SK-N-SH (cell line): ENCODE measurements around the gene FMN1. TPM values are rescaled to one million over a fixed set of nuclear protein-coding genes. Genes with fewer than 3 reads are reported as not detected.

Experiments used
- CTCF ChIA-PET: fragments of 300-600, 350-600 bp; formaldehyde crosslinking; extraction: SDS; loops from one replicate; lab custom pipeline; 2021; lab: Yijun Ruan, JAX
- POLR2A ChIA-PET: fragments of 350-600 bp; sonication (Branson Sonifier 250); formaldehyde crosslinking; extraction: SDS; loops from one replicate; lab custom pipeline; 2020; ENCODE audit warnings: antibody characterized with exemption, inconsistent platforms; lab: Yijun Ruan, JAX
- DNase-seq: peaks from one replicate; pipeline ENCODE4 v3.0.0; 2012
- H2AFZ ChIP-seq: fragments of 200-600 bp; sonication (generic); 2 replicates; pipeline ENCODE4 v1.8.1; 2016; ENCODE audit warnings: antibody characterized with exemption, mild to moderate bottlenecking, low read depth
- H3F3A ChIP-seq: fragments of 200-600 bp; sonication (generic); replicated peaks from 2 replicates; pipeline ENCODE3; 2016; ENCODE audit warnings: antibody characterized with exemption, mild to moderate bottlenecking; ENCODE audit not compliant: insufficient read depth
- H3K27ac ChIP-seq, 2 experiments: fragments of 200-500 bp in 1 of 2; fragments of 200-600 bp in 1 of 2; sonication (Bioruptor generic) in 1 of 2; sonication (generic), shearing (Covaris generic) in 1 of 2; 2 replicates each; pipeline versions ENCODE4 v1.5.1 to v1.6.1; 2014 to 2016; ENCODE audit warnings: low read depth in 2 of 2, inconsistent platforms in 1 of 2, low read length in 1 of 2, mild to moderate bottlenecking in 1 of 2, mixed read lengths in 1 of 2
- H3K27me3 ChIP-seq: fragments of 200-600 bp; sonication (generic), shearing (Covaris generic); 2 replicates; pipeline ENCODE4 v1.6.1; 2016; ENCODE audit warnings: mixed run types; ENCODE audit not compliant: insufficient read depth
- H3K36me3 ChIP-seq, 2 experiments: fragments of 200-500 bp in 1 of 2; fragments of 200-600 bp in 1 of 2; sonication (Bioruptor generic) in 1 of 2; sonication (generic) in 1 of 2; replicated peaks in 1 of 2; 2 replicates each; pipeline versions ENCODE3 to v1.5.1; 2014 to 2016; ENCODE audit warnings: low read length in 1 of 2, mild to moderate bottlenecking in 1 of 2; ENCODE audit not compliant: insufficient read depth in 2 of 2, control insufficient read depth in 1 of 2
- H3K4me1 ChIP-seq, 2 experiments: fragments of 200-500 bp in 1 of 2; fragments of 200-600 bp in 1 of 2; sonication (Bioruptor generic) in 1 of 2; sonication (generic), shearing (Covaris generic) in 1 of 2; 2 replicates each; pipeline versions ENCODE4 v1.5.1 to v1.6.1; 2014 to 2016; ENCODE audit warnings: low read depth in 1 of 2, low read length in 1 of 2, mixed run types in 1 of 2; ENCODE audit not compliant: insufficient read depth in 2 of 2, control insufficient read depth in 1 of 2
- H3K4me2 ChIP-seq: fragments of 200-600 bp; sonication (generic), shearing (Covaris generic); 2 replicates; pipeline ENCODE4 v1.6.1; 2017; ENCODE audit warnings: mixed run types
- H3K4me3 ChIP-seq, 2 experiments: fragments of 200-500 bp in 1 of 2; fragments of 200-600 bp in 1 of 2; sonication (Bioruptor generic) in 1 of 2; sonication (generic), shearing (Covaris generic) in 1 of 2; 2 replicates each; pipeline versions ENCODE4 v1.5.1 to v1.8.1; 2014 to 2016; ENCODE audit warnings: low read depth in 2 of 2, inconsistent platforms in 1 of 2, low read length in 1 of 2, mild to moderate bottlenecking in 1 of 2, mixed read lengths in 1 of 2, moderate library complexity in 1 of 2
- H3K79me2 ChIP-seq: fragments of 200-600 bp; sonication (generic); 2 replicates; pipeline ENCODE4 v1.8.1; 2017; ENCODE audit warnings: mild to moderate bottlenecking; ENCODE audit not compliant: insufficient read depth
- H3K9ac ChIP-seq: fragments of 200-600 bp; sonication (generic); 2 replicates; pipeline ENCODE4 v1.6.1; 2017; ENCODE audit warnings: mixed run types
- H3K9me2 ChIP-seq: fragments of 200-600 bp; sonication (generic); 2 replicates; pipeline ENCODE4 v1.6.1; 2017; ENCODE audit warnings: mixed run types
- H3K9me3 ChIP-seq: fragments of 200-600 bp; sonication (generic); 2 replicates; pipeline ENCODE4 v1.6.1; 2017; ENCODE audit warnings: mixed run types, mild to moderate bottlenecking, moderate library complexity
- H4K20me1 ChIP-seq: fragments of 200-600 bp; sonication (generic); 2 replicates; pipeline ENCODE4 v1.6.1; 2017; ENCODE audit warnings: mild to moderate bottlenecking, mixed run types; ENCODE audit not compliant: insufficient read depth
- CHD2 ChIP-seq: fragments of 150-350 bp; IDR thresholded peaks from 2 replicates; pipeline ENCODE4 v1.6.1; 2018; ENCODE audit warnings: low read length; ENCODE audit not compliant: partially characterized antibody
- ELF1 ChIP-seq: IDR thresholded peaks from 2 replicates; pipeline ENCODE4 v1.4.0; 2012
- FOXJ3 ChIP-seq: sonication (generic); formaldehyde crosslinking; IDR thresholded peaks from 2 replicates; pipeline ENCODE4 v1.5.1; 2020; ENCODE audit warnings: mild to moderate bottlenecking, missing genetic modification reagents
- FOXM1 ChIP-seq: IDR thresholded peaks from 2 replicates; pipeline ENCODE4 v1.4.0; 2012; ENCODE audit warnings: low read depth, mild to moderate bottlenecking
- GABPA ChIP-seq: IDR thresholded peaks from 2 replicates; pipeline ENCODE4 v1.4.0; 2012; ENCODE audit warnings: low read depth, mild to moderate bottlenecking
- GATA2 ChIP-seq: sonication (generic); formaldehyde crosslinking; IDR thresholded peaks from 2 replicates; pipeline ENCODE4 v1.5.0; 2020; ENCODE audit warnings: mild to moderate bottlenecking, missing genetic modification reagents
- JUND ChIP-seq: IDR thresholded peaks from 2 replicates; pipeline ENCODE4 v1.4.0; 2012
- MAX ChIP-seq: IDR thresholded peaks from 2 replicates; pipeline ENCODE4 v1.4.0; 2012; ENCODE audit warnings: low read depth
- MXI1 ChIP-seq: IDR thresholded peaks from 2 replicates; pipeline ENCODE4 v1.6.1; 2012; ENCODE audit warnings: mild to moderate bottlenecking, low read depth, low read length, improper control_type of control experiment
- NFIC ChIP-seq: IDR thresholded peaks from 2 replicates; pipeline ENCODE4 v1.4.0; 2012; ENCODE audit warnings: borderline replicate concordance
- NRF1 ChIP-seq: IDR thresholded peaks from 2 replicates; pipeline ENCODE4 v1.6.1; 2012; ENCODE audit warnings: low read depth, mild to moderate bottlenecking, low read length
- PBX3 ChIP-seq: IDR thresholded peaks from 2 replicates; pipeline ENCODE4; 2012
- RFX5 ChIP-seq: IDR thresholded peaks from 2 replicates; pipeline ENCODE4 v1.6.1; 2012; ENCODE audit warnings: mild to moderate bottlenecking, improper control_type of control experiment, low read length
- SMC3 ChIP-seq: IDR thresholded peaks from 2 replicates; pipeline ENCODE4 v1.6.1; 2012; ENCODE audit warnings: low read depth, low read length, improper control_type of control experiment
- TAF1 ChIP-seq: IDR thresholded peaks from 2 replicates; pipeline ENCODE4 v1.6.1; 2012; ENCODE audit warnings: low read depth, mild to moderate bottlenecking, low read length, moderate library complexity, borderline replicate concordance
- TCF12 ChIP-seq: IDR thresholded peaks from 2 replicates; pipeline ENCODE4 v1.4.0; 2012
- WGBS: methylation state at CpG from one replicate; pipeline ENCODE4 v1.1.6; 2017; ENCODE audit warnings: low lambda C conversion rate; 5-methylcytosine and 5-hydroxymethylcytosine counted together
- polyA plus RNA-seq, 3 experiments: library from polyadenylated mRNA; depleted of rRNA; stranded (reverse); fragments of >200 nt; gene quantifications; 2 replicates each; pipeline ENCODE4 v1.2.3, GENCODE V29; 2012
- TF ChIP-seq, protein P1 (sequence below): IDR thresholded peaks from 2 replicates; pipeline ENCODE4 v1.4.0; 2012; ENCODE audit warnings: low read depth, borderline replicate concordance
- TF ChIP-seq, protein P2 (sequence below): fragments of 200-600 bp; sonication (generic); IDR thresholded peaks from 2 replicates; pipeline ENCODE4 v1.6.1; 2017; ENCODE audit warnings: antibody characterized with exemption, mild to moderate bottlenecking, moderate library complexity

The FMN1 gene
- polyA plus RNA-seq, 1 of the 3 experiments (the other 2 are of a cell fraction) = 9.1 TPM

GRCh38 chr15:33016405-33017024 is 178.0 kb downstream of the FMN1 start:
- no peak overlapping the region for H2AFZ ChIP-seq
- H3K4me3 ChIP-seq = no peak overlapping the region
- no peaks in the 10 kb centered on the region for H3K9me2 ChIP-seq
- H3K4me1 ChIP-seq = peaks cover 0 to 7% of the 10 kb centered on the region in 2 experiments; a peak in 1 of 4 replicates
- peaks cover 31% of the 10 kb centered on the region for H3F3A ChIP-seq
- ChIA-PET CTCF (interaction anchor here (0.6 to 1.0 kb wide), 3 partner anchors 116 to 424 kb away, joined by 3 to 5 read pairs (median 3); no protein-coding TSS in a partner anchor), POLR2A (no interaction called here)
- H3K9me3 ChIP-seq = no peaks in the 10 kb centered on the region
- WGBS = 95% methylated on average over 10 of the region's 10 CpGs
- no peak for DNase-seq
- H3K79me2 ChIP-seq = peaks cover 90% of the 10 kb centered on the region
- no peak overlapping the region for H3K27ac ChIP-seq
- peaks cover 23% of the 10 kb centered on the region for H4K20me1 ChIP-seq
- H3K27me3 ChIP-seq = no peaks in the 10 kb centered on the region
- peaks cover 2 to 36% of the 10 kb centered on the region in 2 experiments for H3K36me3 ChIP-seq
- no peak overlapping the region for H3K4me2 ChIP-seq
- H3K9ac ChIP-seq = no peak overlapping the region
- TF ChIP-seq GABPA (no peak), JUND (no peak), MXI1 (no peak), NRF1 (no peak), FOXJ3 (CRISPR knock-in tag) (no peak), CHD2 (no peak), MAX (no peak), SMC3 (no peak), PBX3 (no peak), ELF1 (no peak), GATA2 (no peak), TCF12 (no peak), RFX5 (no peak), TAF1 (no peak), NFIC (no peak), FOXM1 (no peak)
- TF ChIP-seq, protein P1, sequence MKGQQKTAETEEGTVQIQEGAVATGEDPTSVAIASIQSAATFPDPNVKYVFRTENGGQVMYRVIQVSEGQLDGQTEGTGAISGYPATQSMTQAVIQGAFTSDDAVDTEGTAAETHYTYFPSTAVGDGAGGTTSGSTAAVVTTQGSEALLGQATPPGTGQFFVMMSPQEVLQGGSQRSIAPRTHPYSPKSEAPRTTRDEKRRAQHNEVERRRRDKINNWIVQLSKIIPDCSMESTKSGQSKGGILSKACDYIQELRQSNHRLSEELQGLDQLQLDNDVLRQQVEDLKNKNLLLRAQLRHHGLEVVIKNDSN = no peak
- TF ChIP-seq, protein P2, sequence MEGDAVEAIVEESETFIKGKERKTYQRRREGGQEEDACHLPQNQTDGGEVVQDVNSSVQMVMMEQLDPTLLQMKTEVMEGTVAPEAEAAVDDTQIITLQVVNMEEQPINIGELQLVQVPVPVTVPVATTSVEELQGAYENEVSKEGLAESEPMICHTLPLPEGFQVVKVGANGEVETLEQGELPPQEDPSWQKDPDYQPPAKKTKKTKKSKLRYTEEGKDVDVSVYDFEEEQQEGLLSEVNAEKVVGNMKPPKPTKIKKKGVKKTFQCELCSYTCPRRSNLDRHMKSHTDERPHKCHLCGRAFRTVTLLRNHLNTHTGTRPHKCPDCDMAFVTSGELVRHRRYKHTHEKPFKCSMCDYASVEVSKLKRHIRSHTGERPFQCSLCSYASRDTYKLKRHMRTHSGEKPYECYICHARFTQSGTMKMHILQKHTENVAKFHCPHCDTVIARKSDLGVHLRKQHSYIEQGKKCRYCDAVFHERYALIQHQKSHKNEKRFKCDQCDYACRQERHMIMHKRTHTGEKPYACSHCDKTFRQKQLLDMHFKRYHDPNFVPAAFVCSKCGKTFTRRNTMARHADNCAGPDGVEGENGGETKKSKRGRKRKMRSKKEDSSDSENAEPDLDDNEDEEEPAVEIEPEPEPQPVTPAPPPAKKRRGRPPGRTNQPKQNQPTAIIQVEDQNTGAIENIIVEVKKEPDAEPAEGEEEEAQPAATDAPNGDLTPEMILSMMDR = no peak
